ENCODE data around the gene CCDC188. TPM values are rescaled to one million over a fixed set of nuclear protein-coding genes. Genes with fewer than 3 reads are reported as not detected.

Gene CCDC188
- total and polyA plus RNA-seq, 10 of the 15 experiments (the other 5 are each of a cell fraction or from before 2014, with no cell fraction given) = not detected

DNA sequence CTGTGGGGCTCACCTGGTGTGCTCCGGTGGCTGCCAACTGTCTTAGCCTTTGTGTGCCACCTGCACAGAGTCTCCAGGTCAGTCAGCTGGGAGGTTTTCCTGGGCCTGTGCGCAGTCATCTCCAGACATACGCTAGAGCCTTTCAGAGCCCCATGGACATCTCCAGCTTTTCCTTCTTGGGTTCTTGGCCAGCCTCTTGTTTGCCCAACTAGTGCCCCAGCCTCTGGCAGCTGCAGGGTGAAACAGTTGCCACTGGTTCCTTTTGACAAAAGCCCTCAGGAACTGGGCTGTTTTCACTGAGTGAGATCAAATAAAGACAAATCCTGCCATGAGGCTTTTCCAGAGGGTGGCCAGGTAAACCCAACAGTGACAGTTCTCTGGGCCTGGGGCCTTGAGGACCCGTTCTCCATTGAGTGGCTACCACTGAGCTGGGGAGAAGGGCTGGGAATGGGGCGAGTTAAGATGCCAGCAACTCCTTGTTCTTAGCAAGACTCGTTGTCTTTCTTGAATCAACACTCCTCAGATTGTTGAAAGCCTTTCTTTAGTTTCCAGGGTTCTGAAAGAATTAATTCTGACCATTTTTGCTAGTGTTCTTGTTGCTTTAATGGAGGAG, 51.6 kb downstream of the CCDC188 start:
- no peaks in the 10 kb centered on the region for H3K9me3 ChIP-seq (replicated peaks; ENCODE audit: control insufficient read depth, insufficient read depth, low read length)
- DNase-seq (ENCODE audit: low read depth, low spot score) = no peak
- no peak overlapping the region for H3K9ac ChIP-seq (ENCODE audit: control insufficient read depth, insufficient read depth, low read length)
- no peaks in the 10 kb centered on the region for H4K20me1 ChIP-seq (ENCODE audit: control insufficient read depth, insufficient read depth)
- H3K36me3 ChIP-seq (ENCODE audit: control insufficient read depth in 2 of 2, insufficient read depth in 2 of 2, low read length in 1 of 2) = peaks cover 18 to 21% of the 10 kb centered on the region in 2 experiments
- 98% methylated on average over 6 of the region's 6 CpGs for WGBS (ENCODE audit: insufficient coverage, insufficient replicate concordance, low lambda C conversion rate, missing lambda C conversion rate)
- in situ Hi-C loops (cut with MboI) (no loop called here), intact Hi-C loops (cut with micrococcal nuclease; ENCODE audit: unreplicated experiment) (no loop called here)
- no peak overlapping the region for H3K4me3 ChIP-seq
- SMC1A ChIA-PET (ENCODE audit: uncharacterized antibody, unreplicated experiment) = no interaction called here
- H3K27me3 ChIP-seq (replicated peaks in 1 of 2; ENCODE audit: control insufficient read depth in 2 of 2, insufficient read depth in 2 of 2, low read length in 1 of 2) = no peaks in the 10 kb centered on the region
- no peaks in the 10 kb centered on the region for H3K79me2 ChIP-seq (ENCODE audit: control insufficient read depth, insufficient read depth, low read length)
- no peak for FAIRE-seq
- RAD21 ChIA-PET (ENCODE audit: unreplicated experiment) = no interaction called here
- CTCF ChIA-PET = no interaction called here
- POLR2A ChIA-PET = no interaction called here
- ATAC-seq = no peak
- no peak overlapping the region for H3K4me2 ChIP-seq (ENCODE audit: control insufficient read depth, insufficient read depth)
- no TSS peak for BruUV-seq (replicated peaks)
- no peaks in the 10 kb centered on the region for H3K4me1 ChIP-seq (ENCODE audit: control insufficient read depth, insufficient read depth, low read length)
- TF ChIP-seq TCF3 (IDR thresholded peaks at IDR 0.05; ENCODE audit: borderline replicate concordance, insufficient read depth, low read depth, low read length) (no peak), IKZF1 (conservative IDR thresholded peaks at IDR 0.05) (no peak), CBX3 (IDR thresholded peaks at IDR 0.05; ENCODE audit: borderline replicate concordance, low read depth) (no peak)
- H2AFZ ChIP-seq (ENCODE audit: control insufficient read depth, low read depth, low read length) = no peak overlapping the region
- H3K27ac ChIP-seq (ENCODE audit: control insufficient read depth, insufficient read depth) = no peak overlapping the region

Small RNA genes lying within 50 kb of the gene (microRNA-seq; reads per million reads assigned to microRNA genes)
- gene MIR6816 = not detected

Small RNA genes lying within 50 kb of the gene (small RNA-seq; reads per million reads assigned to genes)
- gene MIR6816 = 0.51 reads per million, percentile 9 among the genes with 10 or more reads in this experiment
- gene RF00599 = not detected

Other genes with a start within 250 kb of the CCDC188 start
Only the 7 nearest of the 11 such genes appear.
- 0.44 and 1.0 TPM in 2 replicates for gene ARVCF, start 134.2 kb downstream of the CCDC188 start, total RNA-seq (2014; rRNA removed)
- 0.13 and 0.32 TPM in 2 replicates for gene ARVCF, start 134.2 kb downstream of the CCDC188 start, total RNA-seq (2014; rRNA removed; fragmentation: Illumina TruSeq; extraction: Trizol)
- gene ARVCF, start 134.2 kb downstream of the CCDC188 start, total RNA-seq (2021) = 1.8 and 1.9 TPM in 2 replicates
- gene ARVCF, start 134.2 kb downstream of the CCDC188 start, polyA plus RNA-seq (2011; rRNA removed) = 0.17 and 0.26 TPM in 2 replicates
- gene ARVCF, start 134.2 kb downstream of the CCDC188 start, polyA plus RNA-seq (2014; fragmentation: Illumina TruSeq; extraction: Trizol) = 0.13 and 0.21 TPM in 2 replicates
- not detected for gene ARVCF, start 134.2 kb downstream of the CCDC188 start, polyA plus RNA-seq (2014; fragmentation: Nextera tagmentation; extraction: Ambion mirVana)
- 1.00 and 2.6 TPM in 2 replicates for gene ARVCF, start 134.2 kb downstream of the CCDC188 start, polyA plus RNA-seq (2014; rRNA removed)
- gene ARVCF, start 134.2 kb downstream of the CCDC188 start, polyA plus RNA-seq (2016; fragmentation: Nextera tagmentation; extraction: Ambion mirVana) = 1 to 10 TPM; 1.0 to 1.3 TPM
- gene TANGO2, start 129.9 kb downstream of the CCDC188 start, total RNA-seq (2014; rRNA removed) = 24.2 and 25.6 TPM in 2 replicates
- 14.2 and 17.5 TPM in 2 replicates for gene TANGO2, start 129.9 kb downstream of the CCDC188 start, total RNA-seq (2014; rRNA removed; fragmentation: Illumina TruSeq; extraction: Trizol)
- gene TANGO2, start 129.9 kb downstream of the CCDC188 start, total RNA-seq (2021) = 19.4 and 22.2 TPM in 2 replicates
- gene TANGO2, start 129.9 kb downstream of the CCDC188 start, polyA plus RNA-seq (2011; rRNA removed) = 9.7 and 21.0 TPM in 2 replicates
- 11.6 and 19.8 TPM in 2 replicates for gene TANGO2, start 129.9 kb downstream of the CCDC188 start, polyA plus RNA-seq (2014; fragmentation: Illumina TruSeq; extraction: Trizol)
- 1 to 10 TPM; 4.0 to 5.0 TPM for gene TANGO2, start 129.9 kb downstream of the CCDC188 start, polyA plus RNA-seq (2014; fragmentation: Nextera tagmentation; extraction: Ambion mirVana)
- gene TANGO2, start 129.9 kb downstream of the CCDC188 start, polyA plus RNA-seq (2014; rRNA removed) = 23.1 and 26.7 TPM in 2 replicates
- gene TANGO2, start 129.9 kb downstream of the CCDC188 start, polyA plus RNA-seq (2016; fragmentation: Nextera tagmentation; extraction: Ambion mirVana) = 10 to 100 TPM; 20.8 to 24.8 TPM
- 24.1 and 28.5 TPM in 2 replicates for gene DGCR8, start 70.8 kb downstream of the CCDC188 start, total RNA-seq (2014; rRNA removed)
- 15.4 and 17.3 TPM in 2 replicates for gene DGCR8, start 70.8 kb downstream of the CCDC188 start, total RNA-seq (2014; rRNA removed; fragmentation: Illumina TruSeq; extraction: Trizol)
- gene DGCR8, start 70.8 kb downstream of the CCDC188 start, total RNA-seq (2021) = 33.0 and 35.1 TPM in 2 replicates
- gene DGCR8, start 70.8 kb downstream of the CCDC188 start, polyA plus RNA-seq (2011; rRNA removed) = 15.0 and 17.1 TPM in 2 replicates
- gene DGCR8, start 70.8 kb downstream of the CCDC188 start, polyA plus RNA-seq (2014; fragmentation: Illumina TruSeq; extraction: Trizol) = 14.1 and 17.9 TPM in 2 replicates
- gene DGCR8, start 70.8 kb downstream of the CCDC188 start, polyA plus RNA-seq (2014; fragmentation: Nextera tagmentation; extraction: Ambion mirVana) = 1 to 10 TPM; 1.2 to 2.5 TPM
- 27.8 and 29.7 TPM in 2 replicates for gene DGCR8, start 70.8 kb downstream of the CCDC188 start, polyA plus RNA-seq (2014; rRNA removed)
- gene DGCR8, start 70.8 kb downstream of the CCDC188 start, polyA plus RNA-seq (2016; fragmentation: Nextera tagmentation; extraction: Ambion mirVana) = 10 to 100 TPM; 12.9 to 16.9 TPM
- gene RANBP1, start 35.0 kb downstream of the CCDC188 start, total RNA-seq (2014; rRNA removed) = 415 and 441 TPM in 2 replicates
- 365 and 396 TPM in 2 replicates for gene RANBP1, start 35.0 kb downstream of the CCDC188 start, total RNA-seq (2014; rRNA removed; fragmentation: Illumina TruSeq; extraction: Trizol)
- gene RANBP1, start 35.0 kb downstream of the CCDC188 start, total RNA-seq (2021) = 378 and 379 TPM in 2 replicates
- gene RANBP1, start 35.0 kb downstream of the CCDC188 start, polyA plus RNA-seq (2011; rRNA removed) = 207 and 270 TPM in 2 replicates
- gene RANBP1, start 35.0 kb downstream of the CCDC188 start, polyA plus RNA-seq (2014; fragmentation: Illumina TruSeq; extraction: Trizol) = 301 and 393 TPM in 2 replicates
- gene RANBP1, start 35.0 kb downstream of the CCDC188 start, polyA plus RNA-seq (2014; fragmentation: Nextera tagmentation; extraction: Ambion mirVana) = 100 to 1,000 TPM in 1 of 2 experiments, 10 to 100 TPM in 1; 55.3 to 137 TPM
- 512 and 514 TPM in 2 replicates for gene RANBP1, start 35.0 kb downstream of the CCDC188 start, polyA plus RNA-seq (2014; rRNA removed)
- 100 to 1,000 TPM; 800 to 808 TPM for gene RANBP1, start 35.0 kb downstream of the CCDC188 start, polyA plus RNA-seq (2016; fragmentation: Nextera tagmentation; extraction: Ambion mirVana)
- gene TRMT2A, start 33.8 kb downstream of the CCDC188 start, total RNA-seq (2014; rRNA removed) = 81.0 and 88.7 TPM in 2 replicates
- gene TRMT2A, start 33.8 kb downstream of the CCDC188 start, total RNA-seq (2014; rRNA removed; fragmentation: Illumina TruSeq; extraction: Trizol) = 38.3 and 44.1 TPM in 2 replicates
- 81.2 and 94.6 TPM in 2 replicates for gene TRMT2A, start 33.8 kb downstream of the CCDC188 start, total RNA-seq (2021)
- 12.5 and 22.9 TPM in 2 replicates for gene TRMT2A, start 33.8 kb downstream of the CCDC188 start, polyA plus RNA-seq (2011; rRNA removed)
- 10.6 and 30.7 TPM in 2 replicates for gene TRMT2A, start 33.8 kb downstream of the CCDC188 start, polyA plus RNA-seq (2014; fragmentation: Illumina TruSeq; extraction: Trizol)
- gene TRMT2A, start 33.8 kb downstream of the CCDC188 start, polyA plus RNA-seq (2014; fragmentation: Nextera tagmentation; extraction: Ambion mirVana) = 1 to 10 TPM in 1 of 2 experiments, under 1 TPM in 1; 0.29 to 4.8 TPM
- 97.0 and 114 TPM in 2 replicates for gene TRMT2A, start 33.8 kb downstream of the CCDC188 start, polyA plus RNA-seq (2014; rRNA removed)
- 10 to 100 TPM; 71.7 to 87.3 TPM for gene TRMT2A, start 33.8 kb downstream of the CCDC188 start, polyA plus RNA-seq (2016; fragmentation: Nextera tagmentation; extraction: Ambion mirVana)
- 8.8 and 11.7 TPM in 2 replicates for gene ZDHHC8, start 19.3 kb downstream of the CCDC188 start, total RNA-seq (2014; rRNA removed)
- gene ZDHHC8, start 19.3 kb downstream of the CCDC188 start, total RNA-seq (2014; rRNA removed; fragmentation: Illumina TruSeq; extraction: Trizol) = 3.9 and 4.7 TPM in 2 replicates
- 42.1 and 46.3 TPM in 2 replicates for gene ZDHHC8, start 19.3 kb downstream of the CCDC188 start, total RNA-seq (2021)
- gene ZDHHC8, start 19.3 kb downstream of the CCDC188 start, polyA plus RNA-seq (2011; rRNA removed) = 4.2 and 6.7 TPM in 2 replicates
- 4.5 and 9.4 TPM in 2 replicates for gene ZDHHC8, start 19.3 kb downstream of the CCDC188 start, polyA plus RNA-seq (2014; fragmentation: Illumina TruSeq; extraction: Trizol)
- under 1 TPM; 0.03 to 0.13 TPM for gene ZDHHC8, start 19.3 kb downstream of the CCDC188 start, polyA plus RNA-seq (2014; fragmentation: Nextera tagmentation; extraction: Ambion mirVana)
- 42.4 and 48.7 TPM in 2 replicates for gene ZDHHC8, start 19.3 kb downstream of the CCDC188 start, polyA plus RNA-seq (2014; rRNA removed)
- gene ZDHHC8, start 19.3 kb downstream of the CCDC188 start, polyA plus RNA-seq (2016; fragmentation: Nextera tagmentation; extraction: Ambion mirVana) = 1 to 10 TPM; 2.2 to 2.6 TPM
- gene RTN4R, start 117.3 kb upstream of the CCDC188 start, total RNA-seq (2014; rRNA removed) = 0.54 and 0.73 TPM in 2 replicates
- gene RTN4R, start 117.3 kb upstream of the CCDC188 start, total RNA-seq (2014; rRNA removed; fragmentation: Illumina TruSeq; extraction: Trizol) = 0.09 and 0.13 TPM in 2 replicates
- 0.77 and 0.87 TPM in 2 replicates for gene RTN4R, start 117.3 kb upstream of the CCDC188 start, total RNA-seq (2021)
- 0.23 TPM in 1 of 2 replicates, not detected in the other for gene RTN4R, start 117.3 kb upstream of the CCDC188 start, polyA plus RNA-seq (2011; rRNA removed)
- gene RTN4R, start 117.3 kb upstream of the CCDC188 start, polyA plus RNA-seq (2014; fragmentation: Illumina TruSeq; extraction: Trizol) = 0.03 TPM in 1 of 2 replicates, not detected in the other
- not detected for gene RTN4R, start 117.3 kb upstream of the CCDC188 start, polyA plus RNA-seq (2014; fragmentation: Nextera tagmentation; extraction: Ambion mirVana)
- gene RTN4R, start 117.3 kb upstream of the CCDC188 start, polyA plus RNA-seq (2014; rRNA removed) = 0.46 and 0.99 TPM in 2 replicates
- 1 to 10 TPM in 1 of 2 experiments, under 1 TPM in 1; 0.76 to 1.0 TPM for gene RTN4R, start 117.3 kb upstream of the CCDC188 start, polyA plus RNA-seq (2016; fragmentation: Nextera tagmentation; extraction: Ambion mirVana)

Measured in GM12878 (cell line).